Cardiac fibroblast (primary cell): ENCODE data around the gene FAM124B.

Experiments used
- DNase-seq, 2 donors: peaks; one replicate each; pipeline versions ENCODE4 v3.0.0 to v3.0.0-alpha.2; 2010; ENCODE audit warnings: low read depth in 2 of 2
- H3K4me3 ChIP-seq, 2 donors: replicated peaks in 1 of 2; 1 replicate in 1 of 2; 2 replicates in 1 of 2; pipeline ENCODE4 v1.5.1; 2011; ENCODE audit warnings: low read depth in 2 of 2, low read length in 2 of 2, mild to moderate bottlenecking in 2 of 2, moderate library complexity in 1 of 2
- TF ChIP-seq, protein P1 (sequence below): IDR thresholded peaks from one replicate; pipeline ENCODE4 v1.5.1; 2011; ENCODE audit warnings: low read depth, mild to moderate bottlenecking, low read length, inconsistent platforms

The FAM124B gene

DNA sequence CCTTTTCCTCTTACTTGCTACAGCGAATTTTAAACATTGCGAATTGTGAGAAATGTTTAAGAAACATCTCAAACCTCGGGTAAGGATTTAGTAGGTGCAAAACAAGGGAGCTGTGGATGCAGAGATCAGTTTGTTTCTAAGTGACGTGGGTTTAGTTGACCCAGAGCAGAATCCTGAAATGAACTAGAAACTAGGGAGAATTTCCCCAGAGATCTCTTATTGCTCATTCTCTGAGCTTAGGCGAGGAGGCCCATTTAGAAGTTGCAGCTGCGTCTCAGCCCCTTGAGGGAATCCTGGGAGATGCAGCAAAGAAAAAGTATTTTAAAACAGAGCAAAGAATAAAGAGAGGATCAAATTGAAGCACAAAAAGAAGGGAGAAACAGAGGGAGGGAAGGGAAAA lies 29.3 kb downstream of the FAM124B start:
- TF ChIP-seq, protein P1, sequence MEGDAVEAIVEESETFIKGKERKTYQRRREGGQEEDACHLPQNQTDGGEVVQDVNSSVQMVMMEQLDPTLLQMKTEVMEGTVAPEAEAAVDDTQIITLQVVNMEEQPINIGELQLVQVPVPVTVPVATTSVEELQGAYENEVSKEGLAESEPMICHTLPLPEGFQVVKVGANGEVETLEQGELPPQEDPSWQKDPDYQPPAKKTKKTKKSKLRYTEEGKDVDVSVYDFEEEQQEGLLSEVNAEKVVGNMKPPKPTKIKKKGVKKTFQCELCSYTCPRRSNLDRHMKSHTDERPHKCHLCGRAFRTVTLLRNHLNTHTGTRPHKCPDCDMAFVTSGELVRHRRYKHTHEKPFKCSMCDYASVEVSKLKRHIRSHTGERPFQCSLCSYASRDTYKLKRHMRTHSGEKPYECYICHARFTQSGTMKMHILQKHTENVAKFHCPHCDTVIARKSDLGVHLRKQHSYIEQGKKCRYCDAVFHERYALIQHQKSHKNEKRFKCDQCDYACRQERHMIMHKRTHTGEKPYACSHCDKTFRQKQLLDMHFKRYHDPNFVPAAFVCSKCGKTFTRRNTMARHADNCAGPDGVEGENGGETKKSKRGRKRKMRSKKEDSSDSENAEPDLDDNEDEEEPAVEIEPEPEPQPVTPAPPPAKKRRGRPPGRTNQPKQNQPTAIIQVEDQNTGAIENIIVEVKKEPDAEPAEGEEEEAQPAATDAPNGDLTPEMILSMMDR = peak; percentile 8
- H3K4me3 ChIP-seq = no peak overlapping the region
- peak in 1 of 2 donors; percentile 19 for DNase-seq

- TF ChIP-seq, protein P1 = peak; percentile 56
- DNase-seq = peak; percentile 68 to 73
- no peak overlapping the region for H3K4me3 ChIP-seq
These were observed 32.8 kb downstream of the FAM124B start for GRCh38 chr2:224369028-224369632.

GRCh38 chr2:224366267-224366844 lies 35.6 kb downstream of the FAM124B start:
- H3K4me3 ChIP-seq = no peak overlapping the region
- peak in 1 of 2 donors; percentile 33 for DNase-seq
- TF ChIP-seq, protein P1 = no peak

- no peak overlapping the region for H3K4me3 ChIP-seq
- TF ChIP-seq, protein P1 = no peak
- no peak for DNase-seq
These were observed 36.6 kb downstream of the FAM124B start for GRCh38 chr2:224365331-224365730.

GRCh38 chr2:224363281-224363680 lies 38.6 kb downstream of the FAM124B start:
- TF ChIP-seq, protein P1 = no peak
- H3K4me3 ChIP-seq = no peak overlapping the region
- no peak for DNase-seq

- H3K4me3 ChIP-seq = no peak overlapping the region
- TF ChIP-seq, protein P1 = no peak
- DNase-seq = no peak
These were observed 39.8 kb downstream of the FAM124B start for GRCh38 chr2:224362094-224362493.

- no peak overlapping the region for H3K4me3 ChIP-seq
- DNase-seq = peak in 1 of 2 donors; percentile 5
- TF ChIP-seq, protein P1 = no peak
These were observed 41.1 kb downstream of the FAM124B start for GRCh38 chr2:224360801-224361251.
